Measurements from ENCODE around the gene PRDM16.

GRCh38 chr1:3455670-3456448 lies 386.9 kb downstream of the PRDM16 start:
- TF ChIP-seq CTCF (conservative IDR thresholded peaks at IDR 0.05) (no peak), ZFX (IDR thresholded peaks at IDR 0.05) (no peak)

All from C4-2B (cell line).